Hematopoietic multipotent progenitor cell treated with erythropoietin and hydrocortisone succinate and interleukin-3 and kit ligand, for 15 days (in vitro differentiated cells): ENCODE results near the gene GNAQ.

ENCODE experiments used
- DNase-seq: peaks from one replicate; pipeline ENCODE4 v3.0.0-alpha.2; 2015; ENCODE audit warnings: low spot score

GNAQ gene

DNA sequence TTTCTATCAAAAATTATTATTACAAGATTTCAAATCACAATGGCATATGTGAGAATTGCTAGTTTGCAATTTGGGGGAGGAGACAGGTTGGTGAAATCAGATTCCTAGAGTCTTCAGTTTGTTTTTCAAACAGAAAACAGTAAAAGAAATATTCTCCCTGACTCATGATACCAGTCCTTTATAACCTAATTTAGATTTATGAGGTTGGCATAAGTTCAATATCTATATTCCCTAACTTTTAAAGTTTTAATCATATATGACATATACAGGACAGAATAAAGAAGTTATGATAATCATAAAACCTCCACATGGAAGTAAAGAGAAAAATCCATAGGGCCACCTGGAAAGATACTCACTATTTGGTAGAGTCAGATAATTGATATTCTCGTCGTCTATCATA is 216.4 kb downstream of the GNAQ start:
- no peak for DNase-seq

- DNase-seq: no peak
Observed at GRCh38 chr9:77811832-77812231, 219.8 kb downstream of the GNAQ start.

- no peak for DNase-seq
Observed at GRCh38 chr9:77810637-77811119, 220.9 kb downstream of the GNAQ start.

DNA sequence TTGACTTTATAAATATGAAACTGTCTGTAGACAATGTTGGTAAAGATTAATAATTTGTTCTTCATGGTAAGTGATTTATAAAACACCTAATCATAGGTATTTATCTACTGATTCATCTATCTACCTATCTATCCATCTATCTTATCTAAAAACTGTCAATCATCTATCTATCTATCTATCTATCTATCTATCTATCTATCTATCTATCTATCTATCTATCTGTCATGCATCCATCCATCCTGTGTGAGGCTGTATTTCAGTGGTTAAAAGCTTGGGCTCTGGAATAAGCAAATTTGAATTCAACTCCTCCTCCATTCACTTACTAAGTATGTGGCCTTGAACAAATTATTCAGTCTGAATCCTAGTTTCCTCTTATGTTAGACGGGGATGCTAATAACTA is 221.6 kb downstream of the GNAQ start:
- DNase-seq: no peak

DNA sequence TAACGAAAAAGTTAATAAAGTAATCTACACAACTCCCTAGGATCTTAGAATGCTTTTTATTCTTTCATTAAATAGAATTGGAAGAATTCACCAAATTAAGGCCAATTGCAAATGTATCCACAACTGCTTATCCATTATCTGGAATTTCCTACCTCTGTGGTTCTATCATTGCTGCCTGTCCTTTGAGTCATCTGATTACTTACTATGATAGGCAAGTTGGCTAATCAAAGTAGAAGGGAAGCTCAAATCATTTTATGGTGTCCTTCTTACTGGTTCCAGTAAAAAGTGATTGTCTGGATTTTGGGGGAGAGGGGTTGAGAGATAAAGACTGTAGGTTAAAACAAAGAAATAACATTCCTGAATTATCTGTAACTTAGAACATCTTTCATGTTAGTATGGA is 222.1 kb downstream of the GNAQ start:
- no peak for DNase-seq

DNA sequence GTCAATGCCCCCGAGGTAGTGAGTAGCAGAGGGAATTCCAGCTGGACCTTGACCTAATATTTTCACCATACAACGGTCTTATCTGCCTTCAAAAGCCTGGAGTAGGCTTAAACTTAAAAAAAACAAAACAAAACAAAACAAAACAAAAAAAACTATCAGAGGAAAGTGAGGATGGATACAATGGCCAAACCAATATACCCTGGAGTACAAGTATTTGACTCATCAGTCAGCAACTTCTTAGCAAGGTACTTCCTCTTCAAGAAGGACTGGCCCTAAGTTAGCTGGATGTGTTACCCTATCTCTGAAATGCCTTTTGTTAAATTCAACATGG is 222.9 kb downstream of the GNAQ start:
- DNase-seq: no peak

- DNase-seq: no peak
Observed at GRCh38 chr9:77807846-77808750, 223.5 kb downstream of the GNAQ start.

- DNase-seq: no peak
Observed at GRCh38 chr9:77807281-77807683, 224.3 kb downstream of the GNAQ start.

DNA sequence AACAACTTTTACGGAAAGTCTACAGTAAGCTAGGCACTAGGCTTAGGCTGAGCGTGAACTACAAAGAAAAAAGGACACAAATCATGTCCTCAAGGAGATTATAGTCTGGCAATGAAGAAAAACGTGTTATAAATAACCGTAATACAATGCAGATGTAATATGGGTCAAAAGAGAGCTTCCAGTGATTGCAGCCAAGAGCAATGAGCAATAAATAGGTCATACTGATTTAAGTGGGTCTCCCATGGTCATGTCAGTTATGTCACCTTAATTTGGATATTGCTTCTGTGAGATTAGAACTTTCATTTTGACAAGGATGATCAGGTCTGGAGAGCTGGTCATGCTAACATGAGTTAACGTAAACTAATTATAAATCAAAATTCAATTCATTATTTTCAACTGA is 224.9 kb downstream of the GNAQ start:
- no peak for DNase-seq

GRCh38 chr9:77805810-77806209 is 225.8 kb downstream of the GNAQ start:
- DNase-seq: no peak

GRCh38 chr9:77803423-77803822 is 228.2 kb downstream of the GNAQ start:
- no peak for DNase-seq

DNA sequence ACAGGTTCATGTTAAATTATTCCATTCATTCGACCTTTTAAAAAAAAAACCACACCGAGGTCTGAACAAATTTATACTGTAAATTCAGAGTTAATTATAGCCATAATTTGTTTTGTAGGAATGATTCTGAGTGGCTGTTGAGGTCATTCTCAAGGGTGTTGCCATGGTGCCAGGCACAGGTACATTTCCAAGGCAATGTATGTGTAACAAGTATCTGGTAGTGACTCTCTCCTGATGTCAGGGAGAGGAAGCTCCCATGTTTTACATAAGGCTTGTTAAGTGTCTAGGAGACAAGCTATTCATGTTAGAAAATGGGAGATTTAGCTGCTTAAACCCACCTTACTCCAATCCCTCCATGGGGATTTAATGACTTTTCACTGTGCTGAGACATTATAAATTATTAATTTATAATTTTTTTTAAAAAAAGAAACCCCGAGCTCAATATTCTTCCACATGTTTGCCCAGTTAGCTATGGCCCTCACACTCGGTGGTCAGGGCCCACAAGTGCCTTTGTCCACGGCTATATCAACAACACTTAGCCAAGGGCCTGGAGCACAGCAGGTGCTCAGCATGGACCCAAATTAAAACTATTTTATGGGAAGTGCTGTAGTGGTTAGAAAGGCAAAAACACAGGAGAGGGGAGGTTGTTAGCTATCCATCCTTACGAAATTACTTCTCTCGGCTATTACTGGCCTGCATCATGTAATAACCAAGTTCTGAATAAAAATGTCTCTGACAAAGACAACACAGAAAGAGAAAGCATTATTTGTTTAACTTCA is 228.9 kb downstream of the GNAQ start:
- no peak for DNase-seq

DNA sequence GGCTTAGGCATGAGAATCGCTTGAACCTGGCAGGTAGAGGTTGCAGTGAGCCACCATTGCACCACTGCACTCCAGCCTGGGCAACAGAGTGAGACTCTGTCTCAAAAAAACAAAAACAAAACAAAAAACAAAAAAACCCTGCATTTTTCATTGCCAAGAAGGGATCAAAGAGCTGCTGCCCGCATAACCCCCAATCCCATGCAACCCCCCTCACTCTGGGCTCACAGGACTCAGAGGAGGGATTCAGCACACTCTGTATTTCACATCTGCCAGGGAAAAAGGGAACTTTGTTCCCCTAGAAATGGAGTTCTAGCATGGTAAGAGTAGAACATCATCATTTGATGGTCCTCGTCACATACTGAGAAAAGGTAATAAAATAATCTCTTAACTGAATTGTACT is 229.5 kb downstream of the GNAQ start:
- DNase-seq: no peak

- no peak for DNase-seq
Observed at GRCh38 chr9:77800924-77801551, 230.6 kb downstream of the GNAQ start.

DNA sequence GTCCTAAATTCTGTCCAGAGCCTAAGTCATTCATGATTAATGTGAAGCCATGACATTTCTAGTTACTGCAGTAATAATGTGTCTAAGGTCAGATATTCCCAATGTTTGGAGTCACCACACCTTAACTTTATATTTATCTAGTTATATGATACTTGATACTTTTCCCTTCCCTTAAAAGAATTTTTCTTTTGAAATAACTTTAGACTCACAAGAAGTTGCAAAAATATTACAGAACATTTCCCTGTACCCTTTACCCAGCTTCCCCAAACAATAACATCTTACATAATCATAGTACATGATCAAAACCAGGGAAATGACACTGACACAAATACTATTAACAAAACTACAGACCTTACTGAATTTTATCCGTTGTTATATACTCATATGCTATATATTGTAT is 233.5 kb downstream of the GNAQ start:
- no peak for DNase-seq

DNA sequence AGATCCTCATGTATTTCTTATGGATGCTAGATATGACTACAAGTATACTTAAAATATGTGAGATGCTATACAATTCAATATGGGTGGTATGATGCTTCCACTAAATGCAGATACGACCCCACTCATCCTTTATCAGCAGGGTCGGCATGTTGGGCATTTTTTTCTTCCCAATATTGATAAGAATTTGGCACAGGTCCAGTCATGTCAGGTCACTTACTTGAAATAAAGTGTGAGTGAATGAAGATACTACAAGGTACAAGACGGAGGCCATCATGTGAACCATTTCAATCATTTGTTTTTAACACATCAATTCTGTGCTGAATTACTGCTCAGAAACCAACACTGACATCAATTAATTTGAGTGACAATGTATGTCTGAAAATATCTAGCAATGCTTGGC is 236.6 kb downstream of the GNAQ start:
- peak; percentile 18 for DNase-seq

GRCh38 chr9:77793849-77794248 is 237.8 kb downstream of the GNAQ start:
- DNase-seq: no peak

DNA sequence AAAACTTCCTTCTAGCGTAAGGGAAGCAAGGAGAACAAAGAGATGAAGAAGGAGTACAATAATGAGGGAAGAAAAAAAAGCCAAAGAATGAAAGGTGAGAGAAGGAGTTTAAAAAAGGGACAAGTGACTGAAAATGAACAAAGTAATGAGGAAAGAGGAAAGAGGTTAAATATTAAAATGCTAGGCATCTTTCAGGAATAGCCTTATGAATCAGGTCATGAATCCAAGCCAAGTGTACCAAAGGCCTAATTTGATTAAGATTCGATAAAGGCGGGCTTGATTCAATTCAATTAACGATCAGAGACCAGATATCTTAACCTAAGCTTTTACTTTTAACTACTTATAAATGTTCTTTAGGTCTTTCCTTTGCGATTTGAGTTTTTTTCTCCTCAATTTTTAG is 241.7 kb downstream of the GNAQ start:
- no peak for DNase-seq

DNA sequence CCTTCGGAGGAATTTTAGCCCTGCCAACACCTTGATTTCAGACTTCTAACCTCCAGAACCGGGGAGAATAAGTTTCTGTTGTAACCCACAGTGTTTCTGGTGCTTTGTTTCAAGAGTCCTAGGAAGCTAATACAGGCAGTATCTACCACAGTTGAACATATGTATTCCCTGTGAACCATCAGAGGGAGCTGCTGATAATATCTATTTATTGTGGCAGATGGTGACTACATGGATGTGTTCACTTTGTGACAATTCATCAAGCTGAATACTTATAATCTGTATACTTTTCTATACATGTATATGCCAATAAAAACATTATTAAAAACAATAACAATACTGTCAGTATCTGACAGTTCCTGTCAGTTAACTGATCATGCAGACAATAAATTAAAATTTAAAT is 246.3 kb downstream of the GNAQ start:
- DNase-seq: no peak

- DNase-seq: no peak
Observed at GRCh38 chr9:77783518-77783917, 248.1 kb downstream of the GNAQ start.

DNA sequence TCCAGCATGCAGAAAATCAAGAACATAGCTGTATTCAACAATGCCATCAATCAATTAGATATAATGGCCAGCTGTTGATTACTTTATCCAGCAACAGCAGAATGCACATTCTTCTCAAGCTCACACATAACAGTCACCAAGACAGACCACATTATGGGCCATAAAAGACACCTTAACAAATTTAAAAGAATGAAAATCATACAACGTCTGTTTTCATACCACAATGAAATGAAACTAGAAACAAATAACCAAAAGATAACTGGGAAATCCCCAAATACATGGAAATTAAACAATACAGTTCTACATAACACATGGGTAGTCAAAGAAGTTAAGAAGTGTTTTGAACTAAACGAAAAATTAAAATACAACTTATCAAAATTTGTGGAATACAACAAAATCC is 252.6 kb downstream of the GNAQ start:
- no peak for DNase-seq

GRCh38 chr9:77773381-77773780 is 258.2 kb downstream of the GNAQ start:
- no peak for DNase-seq

- no peak for DNase-seq
Observed at GRCh38 chr9:77772646-77773045, 259.0 kb downstream of the GNAQ start.
